ENCODE data around the gene CCR9.

The CCR9 gene

DNA sequence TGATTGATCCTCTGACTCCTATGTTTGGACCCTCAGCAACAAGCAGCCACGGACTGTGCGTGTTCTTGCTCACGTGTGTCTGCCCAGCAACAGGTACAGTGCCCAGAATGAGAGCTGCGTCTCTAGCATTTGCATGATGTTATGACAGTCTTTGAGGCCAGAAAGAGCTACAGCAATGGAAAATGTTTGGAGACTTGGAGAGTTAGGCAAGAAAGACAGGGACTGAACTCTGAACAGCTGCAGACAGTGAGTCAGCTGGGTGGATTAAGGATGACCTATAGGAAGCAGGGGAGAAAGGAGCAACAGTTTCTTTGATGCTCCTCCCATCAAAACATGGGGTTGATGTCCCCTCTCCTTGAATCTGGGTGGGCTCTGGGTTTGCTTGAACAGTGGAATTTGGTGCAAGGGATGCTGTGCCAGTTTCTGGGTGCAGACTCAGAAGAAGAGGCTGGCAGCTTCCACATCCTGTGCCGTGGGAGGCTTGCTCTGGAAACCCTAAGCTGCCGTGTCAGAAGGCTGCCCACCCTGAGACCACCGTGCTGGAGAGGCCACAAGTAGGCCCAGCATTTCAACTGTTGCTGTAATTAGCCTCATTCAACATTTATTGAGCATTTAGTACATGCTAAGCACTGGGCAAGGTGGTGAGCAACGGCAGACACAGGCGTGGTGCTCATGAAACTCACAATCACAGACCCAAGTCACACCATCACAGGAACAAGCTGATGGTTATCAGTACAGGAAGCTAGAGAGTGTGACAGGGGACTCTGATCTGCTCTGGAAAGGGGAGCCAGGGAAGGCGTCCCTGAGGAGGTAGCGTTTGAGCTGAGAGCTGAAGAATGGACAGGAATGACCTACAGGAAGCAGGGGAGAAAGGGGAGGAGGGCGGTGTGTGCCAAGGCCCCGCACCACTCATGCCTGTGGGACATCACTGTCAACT, 21.7 kb downstream of the CCR9 start:
- DNase-seq (ENCODE audit: low read depth), result peak; percentile 57

GRCh38 chr3:45908761-45909160, 22.4 kb downstream of the CCR9 start:
- no peak for DNase-seq (ENCODE audit: low read depth)

DNA sequence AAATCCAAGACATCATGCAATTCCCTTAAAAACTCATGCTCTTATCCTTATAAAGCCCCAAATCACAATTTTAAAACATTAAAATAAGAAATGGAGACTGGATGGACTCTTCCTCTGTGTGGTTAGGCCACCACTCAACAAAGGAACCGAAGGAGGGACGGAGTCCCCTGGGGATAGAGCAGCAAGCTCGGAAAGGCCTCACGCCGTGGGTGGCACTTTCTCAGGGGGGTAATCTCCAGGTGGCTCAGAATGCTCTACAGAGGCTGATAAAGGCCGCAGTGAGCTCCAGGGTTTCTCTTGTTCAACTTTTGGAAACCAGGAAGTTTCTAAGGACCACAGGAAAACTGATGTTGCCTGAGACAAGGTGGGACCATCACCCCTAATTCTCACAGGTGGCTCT, 23.2 kb downstream of the CCR9 start:
- no peak for DNase-seq (ENCODE audit: low read depth)

- DNase-seq (ENCODE audit: low read depth), result no peak
Observed at GRCh38 chr3:45910892-45911291, 24.5 kb downstream of the CCR9 start.

DNA sequence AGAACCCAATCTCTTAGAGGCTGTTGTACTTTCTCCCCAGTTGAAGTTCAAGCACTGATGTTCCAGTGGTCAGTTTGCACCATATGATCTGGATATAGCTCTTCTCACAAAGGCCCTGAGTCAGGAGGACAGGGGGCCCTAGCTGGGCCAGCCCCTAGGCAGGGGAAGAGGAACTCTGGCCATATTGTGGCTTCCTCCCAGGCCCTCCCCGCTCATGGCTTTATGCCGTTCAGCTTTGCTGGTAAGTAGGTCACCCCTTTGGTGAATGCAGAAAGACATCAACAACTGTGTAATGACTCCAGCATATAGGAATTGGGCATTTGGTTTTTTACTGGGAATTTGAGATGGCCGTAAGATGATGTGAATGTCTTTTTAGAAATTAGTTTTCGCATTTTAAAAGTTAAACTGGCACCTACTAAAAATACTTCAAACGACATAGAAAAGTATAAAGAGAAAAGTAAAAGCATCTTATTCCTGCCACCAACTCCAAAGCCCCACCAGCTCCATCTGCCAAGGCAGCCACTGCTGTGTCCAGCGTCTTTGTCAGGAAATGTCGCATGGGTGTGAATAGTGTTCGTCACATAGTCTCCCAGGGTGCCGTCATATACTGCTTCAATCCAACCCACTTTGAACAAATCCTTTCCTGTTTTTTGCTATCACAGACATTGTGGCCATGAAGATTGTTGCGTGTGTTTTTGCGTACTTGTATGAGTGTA, 25.3 kb downstream of the CCR9 start:
- DNase-seq (ENCODE audit: low read depth), result no peak

GRCh38 chr3:45912435-45912834, 26.1 kb downstream of the CCR9 start:
- DNase-seq (ENCODE audit: low read depth), result no peak

DNA sequence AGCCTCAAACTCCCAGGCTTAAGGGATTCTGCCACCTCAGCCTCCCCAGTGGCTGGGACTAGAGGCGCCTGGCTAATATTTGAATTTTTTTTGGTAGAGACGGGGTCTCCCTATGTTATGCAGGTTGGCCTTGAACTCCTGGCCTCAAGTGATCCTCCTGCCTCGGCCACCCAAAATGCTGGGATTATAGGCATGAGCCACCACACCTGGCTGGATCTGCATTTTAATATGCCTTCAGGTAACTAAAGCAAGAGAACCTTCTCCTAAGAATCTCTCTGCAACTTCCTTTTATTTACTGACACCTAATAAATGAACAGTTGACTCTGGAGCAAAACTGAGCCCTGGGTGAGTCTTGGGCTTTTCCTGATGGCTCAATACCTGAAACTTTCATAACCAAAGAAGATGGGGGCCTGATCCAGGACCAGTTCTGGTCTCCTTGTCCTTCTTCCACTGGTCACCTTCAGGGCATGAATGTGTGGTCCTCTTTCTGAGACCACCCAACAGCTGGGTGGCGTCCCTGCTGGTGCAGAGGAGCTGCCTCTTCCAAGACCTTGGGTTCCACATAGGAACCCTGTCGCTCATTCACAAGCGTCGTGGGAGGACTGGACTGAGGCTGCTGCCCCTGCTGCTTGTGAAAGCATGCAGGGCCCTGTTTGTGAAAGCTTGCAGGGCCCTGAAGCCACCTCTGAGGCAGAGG, 28.2 kb downstream of the CCR9 start:
- no peak for DNase-seq (ENCODE audit: low read depth)

- no peak for DNase-seq (ENCODE audit: low read depth)
Observed at GRCh38 chr3:45915059-45915439, 28.7 kb downstream of the CCR9 start.

DNA sequence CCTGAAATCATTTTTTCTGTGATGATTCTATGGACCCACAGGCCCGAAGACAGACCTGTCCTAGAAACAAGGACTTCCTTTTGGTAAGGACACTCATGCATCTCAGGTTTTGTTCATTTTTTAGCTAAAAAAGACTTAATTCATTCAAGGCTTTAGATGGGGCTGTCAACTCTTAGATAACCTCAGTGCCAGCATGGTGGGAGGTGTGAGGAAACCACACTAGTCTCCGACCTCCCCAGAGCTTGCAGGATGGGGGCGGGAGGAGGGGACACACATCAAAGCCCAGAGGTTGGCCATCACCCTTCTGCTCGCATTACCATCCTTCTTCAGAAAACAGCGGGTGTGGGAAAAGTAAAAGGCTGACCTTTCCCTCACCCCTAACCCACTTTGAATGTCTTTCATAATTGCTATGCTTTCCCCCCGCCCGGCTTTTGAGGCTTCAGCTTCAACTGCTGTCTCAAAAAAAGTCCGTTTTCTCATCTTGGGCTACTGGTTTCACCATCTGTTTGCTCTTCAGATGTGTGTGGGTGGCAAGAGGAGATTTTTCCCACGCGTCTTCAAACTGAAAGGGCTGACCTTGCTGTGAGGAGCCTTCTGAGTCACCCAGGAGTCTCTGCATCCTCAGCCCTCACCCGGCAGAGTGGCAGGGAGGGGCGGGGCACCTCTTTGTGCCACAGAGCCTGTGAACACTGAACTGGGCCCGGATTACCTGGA, 29.3 kb downstream of the CCR9 start:
- DNase-seq (ENCODE audit: low read depth), result peak; percentile 50

GRCh38 chr3:45917146-45917898, 31.0 kb downstream of the CCR9 start:
- no peak for DNase-seq (ENCODE audit: low read depth)

DNA sequence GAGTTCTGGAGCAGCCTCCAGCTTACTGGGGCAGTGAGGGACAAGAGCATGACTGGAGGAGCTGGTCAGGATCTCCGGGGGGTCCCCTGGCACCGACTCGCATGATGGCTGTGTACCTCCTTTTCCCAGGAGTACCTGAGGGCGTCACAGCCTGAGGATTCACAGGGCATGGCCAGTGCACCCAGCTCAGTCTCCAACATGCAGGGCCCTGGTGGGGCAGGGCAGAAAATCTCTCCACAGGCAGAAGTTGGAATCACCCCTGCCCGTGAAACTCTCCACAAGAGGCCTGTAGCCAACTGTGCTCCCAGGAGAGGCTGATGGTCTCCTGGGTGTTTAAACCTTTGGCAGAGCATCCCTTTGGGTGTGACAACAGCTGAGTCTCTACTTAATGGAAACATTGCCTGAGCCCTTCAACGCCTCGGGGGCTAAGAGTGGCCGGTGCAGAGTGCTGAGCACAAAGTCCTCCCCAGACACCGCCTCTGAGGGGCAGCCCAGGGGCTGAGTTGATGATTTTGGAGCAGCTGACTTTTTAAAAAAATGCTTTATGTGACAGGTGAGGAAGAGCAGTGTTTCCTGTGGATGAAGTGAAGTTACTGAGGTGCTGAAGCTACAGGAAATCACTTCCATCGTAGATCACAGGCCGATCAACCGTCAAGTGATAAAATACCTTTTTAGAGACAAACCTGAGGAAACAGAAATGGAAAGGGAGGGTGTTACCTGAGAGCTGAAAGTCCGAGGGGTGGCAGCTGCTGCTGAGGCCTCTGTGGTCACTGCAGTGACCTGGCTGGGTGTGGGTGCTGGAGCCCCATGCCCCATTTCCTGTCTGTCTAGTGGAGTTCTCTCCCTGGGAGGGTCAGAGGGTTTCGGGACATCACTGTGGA, 35.1 kb downstream of the CCR9 start:
- no peak for DNase-seq (ENCODE audit: low read depth)

GRCh38 chr3:45922039-45922326, 35.6 kb downstream of the CCR9 start:
- no peak for DNase-seq (ENCODE audit: low read depth)

GRCh38 chr3:45922950-45923590, 36.7 kb downstream of the CCR9 start:
- DNase-seq (ENCODE audit: low read depth), result no peak

DNA sequence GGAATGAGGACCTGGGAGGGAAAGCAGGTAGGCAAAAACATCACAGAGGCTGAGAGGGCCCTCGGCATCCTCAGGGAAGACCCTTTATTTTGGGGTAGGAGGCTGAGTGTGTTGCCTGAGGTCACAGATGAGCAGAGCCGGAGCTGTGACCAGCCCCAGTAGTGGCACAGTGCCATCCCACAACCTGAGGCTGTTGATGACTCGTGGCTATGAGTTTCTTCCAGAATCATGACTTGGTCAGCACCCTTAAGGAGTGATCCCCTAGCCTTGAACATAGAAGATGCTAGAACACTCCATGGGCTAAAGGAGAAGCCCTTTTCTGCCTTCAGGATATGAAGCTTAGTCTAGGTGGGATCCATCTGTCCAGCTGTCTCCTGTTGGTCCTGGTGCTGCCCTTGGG, 37.4 kb downstream of the CCR9 start:
- no peak for DNase-seq (ENCODE audit: low read depth)

- DNase-seq (ENCODE audit: low read depth), result peak; percentile 31
Observed at GRCh38 chr3:45927881-45928280, 41.5 kb downstream of the CCR9 start.

DNA sequence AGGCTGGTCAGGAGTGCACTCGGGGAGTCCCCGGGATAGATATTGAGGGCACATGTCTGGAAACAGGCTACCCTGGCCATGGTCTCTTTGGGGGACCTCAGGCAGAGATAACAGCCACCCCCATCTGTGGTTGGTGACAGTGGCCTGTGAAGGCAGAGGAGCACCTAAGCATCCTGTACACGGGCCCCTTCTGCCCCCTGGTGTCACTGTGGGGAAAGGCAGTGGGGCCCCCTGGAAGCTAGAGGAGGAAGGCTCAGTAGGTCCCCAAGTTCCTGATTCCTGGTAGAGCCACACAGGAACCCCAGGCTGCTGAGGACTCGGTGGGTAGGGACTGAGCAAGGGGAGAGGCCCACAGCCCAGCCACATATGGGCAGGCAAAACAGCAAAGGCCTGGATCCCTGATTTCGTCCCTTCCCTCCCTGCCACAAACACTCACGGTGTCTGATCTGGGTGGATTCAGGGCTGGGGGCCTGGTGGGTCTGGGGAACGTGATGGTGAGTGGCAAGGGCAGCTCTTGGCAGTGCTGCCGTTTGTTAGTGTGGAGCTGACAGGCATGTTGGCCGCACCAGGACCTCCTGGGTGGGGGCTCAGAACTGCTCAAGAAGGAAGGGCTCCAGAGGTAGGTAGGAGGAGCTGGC, 42.8 kb downstream of the CCR9 start:
- no peak for DNase-seq (ENCODE audit: low read depth)

GRCh38 chr3:45931496-45931895, 45.2 kb downstream of the CCR9 start:
- no peak for DNase-seq (ENCODE audit: low read depth)

- DNase-seq (ENCODE audit: low read depth), result no peak
Observed at GRCh38 chr3:45932112-45932511, 45.8 kb downstream of the CCR9 start.

DNA sequence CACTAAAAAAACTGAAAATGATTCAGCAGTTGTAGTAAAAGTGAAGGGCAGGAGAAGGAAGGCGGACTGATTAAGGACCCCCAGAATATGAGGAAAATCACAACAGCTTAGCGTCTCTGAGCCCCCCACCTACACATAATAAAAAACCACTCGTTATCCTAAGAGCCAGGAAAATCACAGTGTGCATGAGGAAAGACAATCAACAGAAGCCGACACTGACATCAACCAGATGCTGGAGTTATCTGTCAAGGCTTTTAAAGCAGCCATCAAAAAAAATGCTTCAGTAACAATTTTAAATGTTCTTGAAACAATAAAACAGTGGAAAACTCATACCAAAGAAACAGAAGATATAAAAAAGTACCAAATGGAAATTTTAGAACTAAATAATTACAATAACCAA, 47.2 kb downstream of the CCR9 start:
- DNase-seq (ENCODE audit: low read depth), result no peak

- DNase-seq (ENCODE audit: low read depth), result no peak
Observed at GRCh38 chr3:45936261-45936660, 49.9 kb downstream of the CCR9 start.
